Measurements from ENCODE around the gene G6PC1. TPM values are rescaled to one million over a fixed set of nuclear protein-coding genes. Genes with fewer than 3 reads are reported as not detected.

The G6PC1 gene
- total and polyA plus RNA-seq, 2 of the 13 experiments (the other 11 are each of a cell fraction or from before 2014, with no cell fraction given): 1.7 to 37.9 TPM

GRCh38 chr17:42853968-42854790, 46.4 kb upstream of the G6PC1 start (continued):
- TF ChIP-seq, protein P1, sequence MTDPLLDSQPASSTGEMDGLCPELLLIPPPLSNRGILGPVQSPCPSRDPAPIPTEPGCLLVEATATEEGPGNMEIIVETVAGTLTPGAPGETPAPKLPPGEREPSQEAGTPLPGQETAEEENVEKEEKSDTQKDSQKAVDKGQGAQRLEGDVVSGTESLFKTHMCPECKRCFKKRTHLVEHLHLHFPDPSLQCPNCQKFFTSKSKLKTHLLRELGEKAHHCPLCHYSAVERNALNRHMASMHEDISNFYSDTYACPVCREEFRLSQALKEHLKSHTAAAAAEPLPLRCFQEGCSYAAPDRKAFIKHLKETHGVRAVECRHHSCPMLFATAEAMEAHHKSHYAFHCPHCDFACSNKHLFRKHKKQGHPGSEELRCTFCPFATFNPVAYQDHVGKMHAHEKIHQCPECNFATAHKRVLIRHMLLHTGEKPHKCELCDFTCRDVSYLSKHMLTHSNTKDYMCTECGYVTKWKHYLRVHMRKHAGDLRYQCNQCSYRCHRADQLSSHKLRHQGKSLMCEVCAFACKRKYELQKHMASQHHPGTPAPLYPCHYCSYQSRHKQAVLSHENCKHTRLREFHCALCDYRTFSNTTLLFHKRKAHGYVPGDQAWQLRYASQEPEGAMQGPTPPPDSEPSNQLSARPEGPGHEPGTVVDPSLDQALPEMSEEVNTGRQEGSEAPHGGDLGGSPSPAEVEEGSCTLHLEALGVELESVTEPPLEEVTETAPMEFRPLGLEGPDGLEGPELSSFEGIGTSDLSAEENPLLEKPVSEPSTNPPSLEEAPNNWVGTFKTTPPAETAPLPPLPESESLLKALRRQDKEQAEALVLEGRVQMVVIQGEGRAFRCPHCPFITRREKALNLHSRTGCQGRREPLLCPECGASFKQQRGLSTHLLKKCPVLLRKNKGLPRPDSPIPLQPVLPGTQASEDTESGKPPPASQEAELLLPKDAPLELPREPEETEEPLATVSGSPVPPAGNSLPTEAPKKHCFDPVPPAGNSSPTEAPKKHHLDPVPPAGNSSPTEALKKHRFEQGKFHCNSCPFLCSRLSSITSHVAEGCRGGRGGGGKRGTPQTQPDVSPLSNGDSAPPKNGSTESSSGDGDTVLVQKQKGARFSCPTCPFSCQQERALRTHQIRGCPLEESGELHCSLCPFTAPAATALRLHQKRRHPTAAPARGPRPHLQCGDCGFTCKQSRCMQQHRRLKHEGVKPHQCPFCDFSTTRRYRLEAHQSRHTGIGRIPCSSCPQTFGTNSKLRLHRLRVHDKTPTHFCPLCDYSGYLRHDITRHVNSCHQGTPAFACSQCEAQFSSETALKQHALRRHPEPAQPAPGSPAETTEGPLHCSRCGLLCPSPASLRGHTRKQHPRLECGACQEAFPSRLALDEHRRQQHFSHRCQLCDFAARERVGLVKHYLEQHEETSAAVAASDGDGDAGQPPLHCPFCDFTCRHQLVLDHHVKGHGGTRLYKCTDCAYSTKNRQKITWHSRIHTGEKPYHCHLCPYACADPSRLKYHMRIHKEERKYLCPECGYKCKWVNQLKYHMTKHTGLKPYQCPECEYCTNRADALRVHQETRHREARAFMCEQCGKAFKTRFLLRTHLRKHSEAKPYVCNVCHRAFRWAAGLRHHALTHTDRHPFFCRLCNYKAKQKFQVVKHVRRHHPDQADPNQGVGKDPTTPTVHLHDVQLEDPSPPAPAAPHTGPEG (CRISPR knock-in tag; IDR thresholded peaks at IDR 0.05): no peak; the same call in 1 of the 2 replicates
- TF ChIP-seq EZH2 (conservative IDR thresholded peaks at IDR 0.05; ENCODE audit: low read depth, low read length) (no peak), ZNF441 (CRISPR knock-in tag; IDR thresholded peaks at IDR 0.05; ENCODE audit: borderline replicate concordance) (peak; percentile 26; the same call in 1 of the 2 replicates), SRF (IDR thresholded peaks at IDR 0.05; ENCODE audit: low read depth, low read length) (0 out of 2 replicates have a peak, but pooled peaks have one; percentile 5), KLF6 (CRISPR knock-in tag; IDR thresholded peaks at IDR 0.05) (no peak), ZBTB38 (CRISPR knock-in tag; IDR thresholded peaks at IDR 0.05) (peak; percentile 96), ZNF883 (CRISPR knock-in tag; IDR thresholded peaks at IDR 0.05; ENCODE audit: not compliant biosample characterization) (peak; percentile 56), GABPA (IDR thresholded peaks at IDR 0.05; ENCODE audit: low read depth, low read length) (peak; percentile 44), GABPA (CRISPR knock-in tag; IDR thresholded peaks at IDR 0.05; ENCODE audit: low read depth) (peak; percentile 80), ATM (IDR thresholded peaks at IDR 0.05; ENCODE audit: borderline replicate concordance) (no peak), SMAD3 (CRISPR knock-in tag; IDR thresholded peaks at IDR 0.05) (no peak), ZNF101 (CRISPR knock-in tag; IDR thresholded peaks at IDR 0.05; ENCODE audit: borderline replicate concordance, low read depth) (no peak), RXRB (CRISPR knock-in tag; IDR thresholded peaks at IDR 0.05; ENCODE audit: borderline replicate concordance) (peak; percentile 77), ZNF766 (CRISPR knock-in tag; IDR thresholded peaks at IDR 0.05; ENCODE audit: borderline replicate concordance) (peak; percentile 64; the same call in 1 of the 2 replicates), GZF1 (CRISPR knock-in tag; IDR thresholded peaks at IDR 0.05) (peak; percentile 21; the same call in 1 of the 2 replicates), SMARCC2 (IDR thresholded peaks at IDR 0.05) (no peak)
- TF ChIP-seq, protein P2, sequence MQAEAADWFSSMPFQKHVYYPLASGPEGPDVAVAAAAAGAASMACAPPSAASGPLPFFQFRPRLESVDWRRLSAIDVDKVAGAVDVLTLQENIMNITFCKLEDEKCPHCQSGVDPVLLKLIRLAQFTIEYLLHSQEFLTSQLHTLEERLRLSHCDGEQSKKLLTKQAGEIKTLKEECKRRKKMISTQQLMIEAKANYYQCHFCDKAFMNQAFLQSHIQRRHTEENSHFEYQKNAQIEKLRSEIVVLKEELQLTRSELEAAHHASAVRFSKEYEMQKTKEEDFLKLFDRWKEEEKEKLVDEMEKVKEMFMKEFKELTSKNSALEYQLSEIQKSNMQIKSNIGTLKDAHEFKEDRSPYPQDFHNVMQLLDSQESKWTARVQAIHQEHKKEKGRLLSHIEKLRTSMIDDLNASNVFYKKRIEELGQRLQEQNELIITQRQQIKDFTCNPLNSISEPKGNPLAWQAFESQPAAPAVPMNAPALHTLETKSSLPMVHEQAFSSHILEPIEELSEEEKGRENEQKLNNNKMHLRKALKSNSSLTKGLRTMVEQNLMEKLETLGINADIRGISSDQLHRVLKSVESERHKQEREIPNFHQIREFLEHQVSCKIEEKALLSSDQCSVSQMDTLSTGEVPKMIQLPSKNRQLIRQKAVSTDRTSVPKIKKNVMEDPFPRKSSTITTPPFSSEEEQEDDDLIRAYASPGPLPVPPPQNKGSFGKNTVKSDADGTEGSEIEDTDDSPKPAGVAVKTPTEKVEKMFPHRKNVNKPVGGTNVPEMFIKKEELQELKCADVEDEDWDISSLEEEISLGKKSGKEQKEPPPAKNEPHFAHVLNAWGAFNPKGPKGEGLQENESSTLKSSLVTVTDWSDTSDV (CRISPR knock-in tag; IDR thresholded peaks at IDR 0.05): no peak; the same call in 1 of the 2 replicates

Measured in HepG2 (cell line).